Measurements from ENCODE around the gene PLEKHG1.
A peak's percentile ranks its signal among the peaks of the same experiment; 100 is the strongest.

Gene PLEKHG1

DNA sequence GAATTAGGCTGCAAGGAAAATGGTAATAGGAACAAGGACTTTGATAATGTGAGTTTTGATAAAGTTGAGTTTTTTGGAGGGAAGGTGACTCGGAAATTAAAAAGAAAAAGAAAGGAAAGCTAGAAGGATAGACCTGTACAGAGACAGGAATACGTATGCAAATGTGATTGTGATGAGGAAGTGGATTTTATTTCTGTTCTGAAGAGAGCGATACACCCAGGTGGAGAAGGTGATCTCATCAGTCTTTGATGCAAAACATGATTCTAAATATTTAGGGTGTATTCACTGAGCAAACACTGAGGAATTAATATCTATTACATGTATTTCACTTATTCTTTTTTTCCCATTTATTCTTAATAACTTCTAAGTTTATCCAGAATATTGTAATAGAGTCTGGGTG is 9.2 kb upstream of the PLEKHG1 start:
- peak; percentile 67 for DNase-seq

DNA sequence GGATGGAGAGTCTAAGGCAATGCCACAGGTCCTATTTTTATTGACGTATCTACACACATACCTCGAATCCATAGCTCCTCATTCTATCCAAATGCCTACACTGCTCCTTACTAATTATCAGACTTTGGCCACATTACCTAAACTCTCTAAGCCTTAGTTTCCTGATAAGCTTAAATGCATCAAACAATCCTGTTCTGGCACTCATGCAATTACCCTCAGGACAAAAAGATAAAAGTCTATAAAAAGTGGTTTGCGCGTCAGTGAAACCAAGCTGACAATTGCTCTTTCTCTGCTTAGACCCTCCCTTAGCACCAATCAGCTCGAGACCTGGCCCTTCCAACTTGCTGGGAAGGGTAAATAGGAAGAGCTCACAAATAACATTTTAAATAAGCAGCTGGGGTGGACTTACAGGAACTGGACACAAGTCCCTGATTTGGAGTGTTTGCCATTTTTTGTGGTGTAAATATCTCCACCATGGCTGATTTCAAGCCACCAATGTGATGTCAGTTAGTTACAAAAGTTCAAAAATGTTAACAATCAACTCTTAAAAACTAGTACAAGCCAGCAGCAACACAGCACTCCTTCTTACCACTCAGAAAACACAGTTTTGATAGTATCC is 7.2 kb upstream of the PLEKHG1 start:
- DNase-seq = no peak

DNA sequence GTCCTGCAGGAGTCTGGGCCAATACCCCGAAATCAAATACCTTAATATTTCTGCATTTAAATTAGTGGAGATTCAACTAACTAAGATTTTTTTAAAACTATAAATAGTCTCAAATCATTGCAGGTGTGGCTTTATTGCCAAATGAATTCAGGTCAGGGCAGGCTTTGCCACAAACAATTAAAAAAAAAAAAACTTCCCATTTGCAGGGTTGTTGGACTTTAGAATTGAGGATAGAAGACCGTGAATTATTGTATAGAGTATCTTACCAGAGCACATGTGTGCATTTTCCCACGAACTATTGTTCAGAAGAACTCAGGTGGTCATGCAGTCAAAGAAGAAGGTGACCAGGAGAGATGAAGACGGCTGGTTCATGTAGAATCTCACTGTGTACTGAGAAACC is 6.6 kb upstream of the PLEKHG1 start:
- no peak for DNase-seq

DNA sequence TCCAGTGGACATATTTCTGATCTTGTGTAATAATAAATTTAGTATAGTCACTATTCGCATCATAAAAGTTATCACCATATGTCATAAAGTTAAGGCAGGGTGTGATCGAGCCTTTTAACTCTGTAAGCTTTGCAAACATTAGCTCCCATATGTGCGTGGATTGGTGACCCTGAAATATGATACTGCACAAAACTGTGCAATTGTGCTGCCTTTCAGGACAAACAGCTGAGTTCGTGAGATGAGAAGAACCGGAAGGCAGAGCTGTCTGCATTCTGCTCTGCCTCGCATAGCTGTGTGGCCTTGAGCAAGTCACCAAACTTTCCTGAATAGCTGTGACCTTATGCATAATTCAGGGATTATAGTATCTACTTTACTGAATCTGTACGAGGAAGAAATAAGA is 3.2 kb upstream of the PLEKHG1 start:
- no peak for DNase-seq

DNA sequence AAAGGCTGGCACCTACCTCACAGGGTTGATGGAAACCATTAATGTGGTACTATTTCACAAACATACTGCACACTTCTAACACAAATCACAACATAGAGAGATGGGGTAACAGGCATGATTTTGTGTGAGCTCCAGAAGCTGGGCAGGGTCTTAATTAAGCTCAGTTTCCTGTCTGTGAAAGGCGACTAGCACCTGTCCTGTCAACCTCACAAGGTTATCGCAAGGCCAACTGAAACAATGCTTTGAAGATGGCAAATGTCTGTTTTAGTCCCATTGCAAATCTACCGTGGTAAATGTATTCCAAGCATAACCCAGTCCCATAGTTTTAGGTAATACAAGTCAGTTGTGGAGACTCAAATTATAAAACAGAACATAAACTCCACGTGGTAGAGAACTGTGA is 1.3 kb upstream of the PLEKHG1 start:
- no peak for DNase-seq

DNA sequence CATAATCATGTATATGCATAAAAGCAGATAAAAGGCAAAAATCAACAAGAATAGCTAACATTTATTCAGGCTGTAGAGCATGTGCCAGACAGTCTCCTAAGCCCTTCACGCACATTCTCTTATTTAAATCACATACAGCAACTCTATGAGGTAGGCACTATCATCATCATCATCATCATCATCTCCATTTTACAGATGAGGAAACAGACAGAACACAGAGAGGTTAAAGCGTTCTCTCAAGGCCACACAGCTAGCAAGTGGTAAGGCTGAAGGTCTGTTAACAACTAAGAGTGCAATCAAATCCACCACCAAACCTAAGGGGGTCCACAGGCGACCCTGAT is 857 bp upstream of the PLEKHG1 start:
- DNase-seq = no peak

- no peak for DNase-seq
Measured at GRCh38 chr6:150600010-150600300, 270 bp downstream of the PLEKHG1 start.

DNA sequence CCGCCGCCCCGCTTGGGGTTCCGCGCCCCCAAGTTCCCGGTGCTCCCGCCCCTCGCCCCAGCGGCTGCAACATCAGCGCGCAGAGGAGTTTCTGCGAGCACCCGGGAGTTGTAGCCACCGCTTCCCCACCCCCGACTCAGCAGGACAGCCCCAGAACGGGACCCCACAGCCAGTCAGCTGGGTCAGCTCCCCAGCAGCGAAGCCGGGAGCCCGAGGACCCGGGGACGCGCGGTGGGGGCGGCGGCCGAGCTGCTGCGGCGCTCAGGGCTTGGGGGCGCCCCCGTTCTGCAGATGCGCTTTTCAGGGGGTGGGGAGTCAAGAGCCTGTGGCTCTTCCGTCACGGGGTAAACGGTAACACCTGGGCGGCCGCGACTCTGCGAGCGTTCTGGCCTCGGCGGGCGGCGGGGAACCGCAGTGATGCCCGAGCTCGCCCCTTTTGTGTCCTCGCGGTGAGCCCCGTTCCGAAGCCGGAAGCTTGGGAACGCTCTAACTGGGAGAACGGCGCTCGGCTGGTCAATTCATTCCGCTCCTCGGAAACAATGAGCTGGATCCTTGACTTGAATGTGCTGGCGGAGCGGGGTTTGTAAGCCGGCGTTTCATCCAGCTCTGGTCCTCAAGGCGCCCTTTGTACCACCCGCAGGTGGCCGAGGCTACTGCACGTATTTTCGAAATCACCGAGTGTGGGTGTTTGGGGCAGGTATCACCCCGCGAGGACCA is 774 bp downstream of the PLEKHG1 start:
- peak; percentile 84 for DNase-seq

GRCh38 chr6:150601439-150601838 is 1.8 kb downstream of the PLEKHG1 start:
- no peak for DNase-seq

DNA sequence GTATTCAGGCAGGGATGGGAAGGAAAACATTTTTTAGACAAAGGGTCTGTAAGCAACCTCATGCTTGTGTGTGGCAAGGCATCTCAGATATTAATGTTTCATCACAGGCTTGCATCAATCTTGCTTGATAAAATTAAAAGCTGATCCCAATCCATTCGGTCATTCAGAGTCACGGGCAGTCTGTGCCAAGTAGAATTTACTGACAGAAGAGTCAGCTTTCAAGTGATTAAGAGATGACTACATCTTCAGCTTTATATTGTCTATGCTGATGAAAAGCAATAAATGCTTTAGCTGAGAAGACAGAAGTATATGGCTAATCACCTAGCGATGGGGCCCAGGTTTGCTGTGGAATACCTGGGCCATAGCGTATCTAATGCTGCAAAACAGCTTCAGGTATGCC is 3.5 kb downstream of the PLEKHG1 start:
- DNase-seq = no peak

GRCh38 chr6:150604467-150604866 is 4.8 kb downstream of the PLEKHG1 start:
- no peak for DNase-seq

DNA sequence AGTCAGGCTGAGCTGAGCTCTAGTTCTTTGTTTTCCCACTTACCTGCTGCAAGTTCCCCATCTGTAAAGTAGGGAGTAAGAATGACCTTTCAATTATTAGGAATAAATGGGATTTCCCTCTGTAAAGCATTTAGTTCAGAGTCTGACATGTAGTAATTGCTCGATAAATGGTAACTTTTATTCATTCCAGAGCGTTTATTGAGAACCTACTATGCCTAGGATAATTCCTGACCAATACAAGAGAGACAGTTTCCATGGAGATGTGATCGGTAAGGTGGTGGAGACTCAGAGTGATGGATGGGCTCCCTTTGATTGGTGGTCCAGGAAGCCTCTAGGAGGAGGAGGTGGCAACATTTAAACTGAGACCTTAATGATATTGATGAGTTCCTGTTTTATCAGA is 5.6 kb downstream of the PLEKHG1 start:
- no peak for DNase-seq

GRCh38 chr6:150606168-150606591 is 6.5 kb downstream of the PLEKHG1 start:
- DNase-seq = no peak

DNA sequence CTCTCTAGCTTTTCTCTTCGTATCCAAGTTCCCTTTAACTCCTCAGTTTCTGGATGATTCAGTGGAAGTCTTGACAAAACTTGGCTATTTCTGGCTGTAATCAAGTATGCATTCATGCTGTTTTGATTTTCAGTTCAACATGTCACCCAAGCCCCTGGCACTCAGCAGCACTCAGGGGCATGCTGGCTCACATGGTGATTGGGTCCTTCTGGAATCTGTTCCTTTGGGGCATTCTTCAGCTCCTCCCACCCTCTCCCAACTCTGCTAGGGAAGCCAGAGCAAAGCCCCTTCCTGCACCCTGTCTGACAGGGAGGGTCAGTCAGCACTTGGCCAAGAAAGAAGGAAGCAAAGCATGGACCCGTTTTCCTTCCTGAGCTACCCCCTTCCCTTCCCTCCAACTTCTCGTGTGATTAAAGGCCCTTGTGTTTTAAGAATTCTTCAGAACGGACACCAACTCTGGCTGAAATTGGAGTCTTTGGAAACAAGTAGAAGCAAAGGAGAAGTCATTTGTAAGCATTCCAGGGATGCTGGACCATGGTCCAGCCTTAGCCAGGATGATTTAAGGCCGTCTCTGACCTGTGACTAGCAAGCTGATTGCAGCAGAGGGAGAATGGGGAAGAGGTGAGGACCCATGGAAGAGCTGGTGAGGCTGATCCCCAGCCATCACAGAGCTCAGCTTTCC is 7.1 kb downstream of the PLEKHG1 start:
- DNase-seq = no peak

DNA sequence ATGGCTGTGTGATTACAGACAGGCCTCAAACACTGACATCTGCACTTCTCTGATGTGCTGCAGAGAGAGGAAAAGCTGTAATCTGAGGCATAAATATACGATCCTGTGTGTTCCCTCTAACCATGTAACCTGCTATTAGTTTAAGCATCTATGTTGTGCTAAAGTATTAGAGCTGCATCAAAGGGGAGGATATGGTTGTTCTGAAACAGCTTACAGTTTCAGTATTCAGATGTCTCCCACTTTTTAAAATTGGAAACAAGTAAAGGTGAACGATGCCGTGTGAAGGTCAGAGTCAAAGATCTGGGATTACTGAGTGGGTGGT is 7.6 kb downstream of the PLEKHG1 start:
- no peak for DNase-seq

GRCh38 chr6:150610584-150610983 is 10.9 kb downstream of the PLEKHG1 start:
- DNase-seq = no peak

DNA sequence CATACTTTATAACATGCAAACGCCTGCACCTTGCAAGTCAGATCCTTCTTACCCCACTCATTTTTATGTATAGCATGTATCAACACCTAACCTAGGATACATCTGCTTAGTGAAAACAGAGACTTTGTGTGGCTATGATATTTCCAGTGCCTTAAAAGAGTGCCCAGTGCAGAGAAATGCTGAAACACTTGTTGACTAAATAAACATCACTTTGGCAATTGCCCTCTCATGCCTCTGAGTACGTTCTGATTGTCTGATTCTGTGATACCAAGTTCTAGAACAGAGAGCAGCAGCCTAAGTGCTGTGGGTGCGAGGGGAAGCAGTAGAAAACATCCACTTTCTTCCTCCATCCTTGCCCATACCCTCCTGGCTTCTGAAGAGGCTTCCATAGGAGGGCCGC is 13.6 kb downstream of the PLEKHG1 start:
- no peak for DNase-seq

DNA sequence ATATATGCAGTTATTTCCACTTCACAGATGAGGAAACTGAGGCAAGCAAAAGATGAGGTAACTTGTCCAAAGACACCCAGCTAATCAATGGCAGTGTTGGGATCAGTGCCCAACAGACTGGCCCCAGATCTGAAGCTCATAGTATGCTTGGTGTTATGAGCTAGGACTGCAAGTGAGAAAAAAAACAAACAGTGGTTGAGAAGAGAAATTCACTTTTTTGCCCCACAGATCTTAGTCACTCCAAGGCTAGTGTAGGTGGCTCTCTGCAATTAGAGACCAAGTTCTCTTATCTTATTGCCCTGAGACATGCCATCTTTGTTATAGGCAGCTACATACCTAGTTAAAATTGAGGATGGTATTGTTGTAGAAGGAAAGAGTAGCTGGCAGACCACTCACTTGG is 16.3 kb downstream of the PLEKHG1 start:
- DNase-seq = no peak

DNA sequence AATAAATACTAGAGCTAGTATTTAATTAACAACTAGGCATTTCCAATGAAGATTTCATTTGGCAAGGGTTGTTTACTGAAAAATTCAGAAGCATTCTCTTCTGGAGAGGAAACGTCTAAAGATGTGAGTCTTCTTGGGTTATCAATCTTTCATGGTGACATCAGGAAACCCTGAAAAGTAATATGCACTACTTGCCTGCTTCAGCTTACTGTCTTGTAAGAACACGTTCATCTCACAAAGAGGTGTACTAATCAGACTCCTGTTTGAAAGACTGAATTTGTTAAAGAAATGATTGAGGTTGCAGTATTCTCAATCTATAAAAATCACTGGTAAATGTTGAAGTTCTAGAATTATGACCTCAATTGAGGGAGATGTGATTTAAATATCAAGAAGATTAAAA is 16.9 kb downstream of the PLEKHG1 start:
- DNase-seq = no peak

DNA sequence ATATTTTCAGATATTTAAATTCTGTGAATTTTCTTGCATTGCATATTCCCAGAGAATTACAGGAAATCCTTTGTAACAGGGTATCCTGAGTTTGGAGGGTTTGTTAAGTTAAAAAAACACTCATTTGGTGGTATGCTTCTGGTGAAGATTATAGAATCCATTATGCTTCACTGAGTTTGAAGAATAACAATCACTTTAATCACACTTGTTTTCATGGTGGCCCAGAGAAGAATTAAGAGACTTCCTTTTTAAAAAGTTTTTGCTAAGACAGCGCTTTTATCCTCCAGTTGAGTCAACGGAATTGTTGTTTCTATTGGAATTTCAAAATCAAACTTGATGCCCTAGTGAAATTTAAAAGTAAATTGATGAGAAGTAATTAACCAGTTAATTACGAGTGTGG is 17.4 kb downstream of the PLEKHG1 start:
- DNase-seq = no peak

DNA sequence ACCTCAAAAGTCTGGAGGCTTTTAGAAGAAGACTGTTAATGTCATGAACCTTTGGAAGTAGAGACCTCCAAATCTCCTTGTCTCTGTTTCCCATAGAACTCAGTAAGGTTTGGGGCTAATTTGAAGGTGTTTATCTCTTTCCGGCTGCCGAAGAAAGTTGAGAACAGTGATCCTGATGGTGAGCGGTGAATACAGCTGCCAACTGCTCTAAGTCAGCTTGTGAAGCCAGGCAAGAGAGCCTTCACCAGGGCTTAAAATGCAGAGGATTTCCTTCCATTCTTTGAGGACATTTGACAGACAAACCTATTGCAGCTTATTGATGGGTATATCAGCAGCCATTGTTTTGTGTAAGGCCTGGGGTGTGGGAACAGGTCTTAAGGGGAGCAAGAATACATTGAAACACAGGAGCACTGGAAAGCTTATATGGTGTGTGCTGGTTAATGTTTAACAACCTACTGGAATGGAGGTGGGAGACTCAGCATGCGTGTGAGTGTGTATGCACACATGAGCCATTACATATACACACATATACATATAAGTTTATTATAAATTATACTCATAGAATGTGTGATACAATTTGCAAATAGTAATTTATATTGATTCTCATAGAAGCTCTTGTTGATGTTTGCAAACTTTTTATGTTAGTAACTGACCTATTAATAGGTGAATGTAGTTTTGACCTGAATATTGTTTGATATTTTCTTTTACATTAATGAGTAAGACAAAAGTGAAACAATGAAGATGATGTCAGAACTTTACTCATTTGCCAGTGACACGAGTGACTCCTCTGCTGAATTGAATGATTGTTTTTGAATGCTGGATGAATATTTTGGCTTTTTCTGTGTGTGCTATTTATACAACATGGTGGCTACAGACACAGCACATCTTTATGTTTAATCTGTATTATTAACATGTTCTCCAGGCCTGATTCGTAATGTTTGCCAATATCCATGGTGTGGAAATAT is 18.1 kb downstream of the PLEKHG1 start:
- DNase-seq = no peak

DNA sequence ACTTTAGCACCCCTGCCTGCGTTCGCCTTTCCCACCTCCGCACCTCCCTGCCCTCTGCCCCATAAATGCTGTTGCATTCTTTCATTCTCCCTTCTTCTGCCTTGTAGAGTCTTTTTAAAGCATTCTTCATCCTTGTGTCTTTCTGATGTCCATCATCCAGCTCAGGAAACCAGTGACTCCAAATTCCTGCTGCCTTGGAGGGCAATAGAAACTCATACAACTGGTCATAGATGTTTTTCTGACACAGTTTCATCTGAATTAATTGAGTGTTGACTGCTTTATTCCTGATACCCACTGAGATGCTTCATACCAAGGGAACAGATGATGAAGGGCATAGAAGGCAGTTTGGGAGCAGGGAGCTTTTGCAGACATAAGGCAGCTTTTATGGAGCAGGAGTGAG is 19.6 kb downstream of the PLEKHG1 start:
- no peak for DNase-seq

DNA sequence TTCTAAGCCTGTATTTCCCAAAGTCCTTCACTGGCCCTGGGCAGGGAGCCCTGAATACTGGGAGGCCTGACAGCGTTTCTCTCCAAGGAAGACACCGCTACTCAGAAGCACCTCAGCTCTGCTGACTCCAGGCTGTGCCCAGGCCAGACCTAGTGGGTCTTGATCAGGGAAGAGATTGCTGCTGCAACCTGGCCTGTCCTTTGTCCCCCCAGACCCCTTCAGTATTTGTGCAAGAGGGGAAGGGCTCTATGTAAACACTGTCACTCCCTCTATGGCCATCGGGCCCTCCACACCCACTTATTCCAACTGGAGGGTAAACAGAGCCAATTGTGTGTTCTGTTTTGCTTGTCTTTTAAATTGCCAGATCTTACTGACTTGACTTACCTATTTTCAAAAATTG is 20.6 kb downstream of the PLEKHG1 start:
- DNase-seq = no peak

DNA sequence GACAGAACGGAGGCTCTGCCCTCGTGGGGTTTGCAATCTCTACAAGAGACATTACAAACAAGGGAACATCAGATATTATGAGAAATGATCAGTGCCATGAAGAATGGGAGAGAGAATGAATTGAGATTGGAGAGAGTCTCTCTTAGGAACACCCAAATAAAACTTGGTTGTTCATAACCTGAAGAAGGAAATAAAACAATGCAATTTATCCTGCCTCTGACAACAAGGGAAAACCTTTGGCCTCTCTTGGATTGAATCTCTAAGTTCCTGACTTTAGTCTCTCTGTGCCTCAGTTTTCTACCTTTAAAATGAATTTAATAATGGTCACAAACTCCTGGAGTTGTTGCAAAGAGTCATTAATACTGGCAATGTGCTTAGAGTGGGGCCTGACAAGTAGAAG is 21.1 kb downstream of the PLEKHG1 start:
- DNase-seq = no peak
